HG02970 (cell line): ENCODE measurements around the gene RTL5.
"Not testable (repeated sequence)": the region's sequence is repeated elsewhere in the genome, so short reads cannot be mapped to it uniquely, and the experiment has no call there.

Experiments used
- ATAC-seq: cut with Tn5 transposase; IDR thresholded peaks from one replicate; pipeline ENCODE4 v1.9.1; 2021; ENCODE audit warnings: mild to moderate bottlenecking, moderate library complexity, moderate number of reproducible peaks; ENCODE audit not compliant: unreplicated experiment, low FRiP score

RTL5 gene

GRCh38 chrX:72131317-72132294, at the start of gene RTL5:
RTL5 (minus strand) TSS chrX:72131915.
- ATAC-seq: no peak

- ATAC-seq: no peak
These were observed 48.8 kb upstream of the RTL5 start for GRCh38 chrX:72180539-72180938.

GRCh38 chrX:72176981-72177380, 45.3 kb upstream of the RTL5 start:
- no peak for ATAC-seq

- ATAC-seq: not testable (repeated sequence)
These were observed 44.6 kb upstream of the RTL5 start for GRCh38 chrX:72176289-72176688.

- ATAC-seq: no peak
These were observed 37.5 kb upstream of the RTL5 start for GRCh38 chrX:72169008-72169728.

- ATAC-seq: no peak
These were observed 33.8 kb upstream of the RTL5 start for GRCh38 chrX:72165551-72165950.

GRCh38 chrX:72159769-72160168, 28.1 kb upstream of the RTL5 start:
- no peak for ATAC-seq

- no peak for ATAC-seq
These were observed 27.1 kb upstream of the RTL5 start for GRCh38 chrX:72158773-72159172.

GRCh38 chrX:72146527-72146926, 14.8 kb upstream of the RTL5 start:
- ATAC-seq: no peak

GRCh38 chrX:72145181-72145580, 13.5 kb upstream of the RTL5 start:
- no peak for ATAC-seq

- no peak for ATAC-seq
These were observed 11.8 kb upstream of the RTL5 start for GRCh38 chrX:72143609-72143907.

- ATAC-seq: no peak
These were observed 11.3 kb upstream of the RTL5 start for GRCh38 chrX:72142794-72143608.

GRCh38 chrX:72142094-72142793, 10.5 kb upstream of the RTL5 start:
- ATAC-seq: no peak

GRCh38 chrX:72141372-72142004, 9.8 kb upstream of the RTL5 start:
- peak; percentile 53 for ATAC-seq

GRCh38 chrX:72139538-72139937, 7.8 kb upstream of the RTL5 start:
- ATAC-seq: no peak

- no peak for ATAC-seq
These were observed 6.3 kb upstream of the RTL5 start for GRCh38 chrX:72137846-72138495.

GRCh38 chrX:72133851-72134546, 2.3 kb upstream of the RTL5 start:
- no peak for ATAC-seq

GRCh38 chrX:72132456-72132855, 741 bp upstream of the RTL5 start:
- ATAC-seq: no peak

- no peak for ATAC-seq
These were observed 909 bp downstream of the RTL5 start for GRCh38 chrX:72130762-72131250.
